IPS-15b (cell line): ENCODE measurements around the gene ZNF512B.
"Not testable (repeated sequence)": the region's sequence is repeated elsewhere in the genome, so short reads cannot be mapped to it uniquely, and the experiment has no call there.

ENCODE experiments used
- H3K27me3 ChIP-seq: one replicate; pipeline ENCODE4 v1.6.1; 2013; ENCODE audit warnings: low read length; ENCODE audit not compliant: control insufficient read depth, insufficient read depth
- H3K36me3 ChIP-seq: one replicate; pipeline ENCODE4 v1.6.1; 2013; ENCODE audit warnings: low read length; ENCODE audit not compliant: control insufficient read depth, insufficient read depth
- H3K4me1 ChIP-seq: one replicate; pipeline ENCODE4 v1.6.1; 2013; ENCODE audit warnings: mild to moderate bottlenecking, low read length; ENCODE audit not compliant: control insufficient read depth, insufficient read depth
- H3K4me3 ChIP-seq: one replicate; pipeline ENCODE4 v1.5.1; 2013; ENCODE audit warnings: low read depth, low read length
- H3K9ac ChIP-seq: one replicate; pipeline ENCODE4 v1.6.1; 2013; ENCODE audit warnings: low read depth, mild to moderate bottlenecking, low read length
- H3K9me3 ChIP-seq: one replicate; pipeline ENCODE4 v1.6.1; 2013; ENCODE audit warnings: mild to moderate bottlenecking, low read length; ENCODE audit not compliant: control insufficient read depth, insufficient read depth

ZNF512B gene

DNA sequence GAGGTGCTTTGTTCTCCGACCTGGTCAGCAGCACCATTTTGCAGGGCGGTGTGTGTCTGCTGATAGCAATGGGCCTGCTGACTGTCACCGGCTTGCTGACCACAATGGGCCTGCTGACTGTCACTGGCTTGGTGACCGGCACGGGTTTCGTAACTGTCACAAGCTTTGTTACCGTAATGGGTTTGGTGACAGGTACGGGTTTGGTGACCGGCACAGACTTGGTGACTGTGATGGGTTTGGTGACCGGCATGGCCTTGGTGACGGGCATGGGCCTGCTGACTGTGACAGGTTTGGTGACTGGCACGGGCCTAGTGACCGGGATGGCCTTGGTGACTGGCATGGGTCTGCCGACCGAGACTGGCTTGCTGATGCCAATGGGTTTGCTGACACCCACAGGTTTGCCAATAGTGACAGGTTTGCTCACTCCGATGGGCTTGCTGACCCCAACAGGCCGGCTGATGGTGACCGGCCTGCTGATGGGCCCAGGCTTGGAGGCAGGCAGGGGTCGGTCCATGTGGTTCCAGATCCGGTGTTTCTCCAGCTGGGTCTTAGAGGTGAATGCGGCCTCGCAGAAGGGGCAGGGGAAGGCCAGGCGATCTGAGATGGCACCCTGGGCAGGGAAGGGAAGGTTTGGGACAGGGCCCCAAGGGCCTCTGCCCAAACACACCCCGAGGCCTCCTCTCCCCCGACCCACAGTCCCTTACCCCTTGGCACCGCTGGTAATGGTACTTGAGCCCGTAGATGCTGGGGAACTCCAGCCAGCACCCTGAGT lies 3.4 kb downstream of the ZNF512B start:
- Histone ChIP-seq H3K36me3 (peaks cover 50% of the 10 kb centered on the region), H3K4me3 (no peak overlapping the region), H3K27me3 (peaks cover 7% of the 10 kb centered on the region), H3K9me3 (no peaks in the 10 kb centered on the region), H3K9ac (no peak overlapping the region), H3K4me1 (no peaks in the 10 kb centered on the region)

- Histone ChIP-seq H3K4me1 (peaks cover 2% of the 10 kb centered on the region), H3K9me3 (no peaks in the 10 kb centered on the region), H3K4me3 (no peak overlapping the region), H3K36me3 (peaks cover 55% of the 10 kb centered on the region), H3K9ac (no peak overlapping the region), H3K27me3 (no peaks in the 10 kb centered on the region)
These were observed 5.3 kb downstream of the ZNF512B start for GRCh38 chr20:63964412-63964811.

- Histone ChIP-seq H3K36me3 (peaks cover 58% of the 10 kb centered on the region), H3K9me3 (no peaks in the 10 kb centered on the region), H3K4me1 (peaks cover 4% of the 10 kb centered on the region), H3K4me3 (no peak overlapping the region), H3K9ac (no peak overlapping the region), H3K27me3 (no peaks in the 10 kb centered on the region)
These were observed 5.9 kb downstream of the ZNF512B start for GRCh38 chr20:63963784-63964301.

- H3K36me3 ChIP-seq: peaks cover 58% of the 10 kb centered on the region
These were observed 6.4 kb downstream of the ZNF512B start for GRCh38 chr20:63963348-63963741.

GRCh38 chr20:63962426-63963347 lies 7.0 kb downstream of the ZNF512B start:
- no peaks in the 10 kb centered on the region for H3K27me3 ChIP-seq
- H3K9me3 ChIP-seq: no peaks in the 10 kb centered on the region
- H3K9ac ChIP-seq: no peak overlapping the region
- no peak overlapping the region for H3K4me3 ChIP-seq
- H3K36me3 ChIP-seq: peaks cover 58% of the 10 kb centered on the region
- peaks cover 9% of the 10 kb centered on the region for H3K4me1 ChIP-seq

More at GRCh38 chr20:63963348-63963741, 6.4 kb downstream of the ZNF512B start:
- H3K4me3 ChIP-seq: no peak overlapping the region
- no peak overlapping the region for H3K9ac ChIP-seq
- no peaks in the 10 kb centered on the region for H3K9me3 ChIP-seq
- H3K27me3 ChIP-seq: no peaks in the 10 kb centered on the region
- peaks cover 9% of the 10 kb centered on the region for H3K4me1 ChIP-seq

- Histone ChIP-seq H3K4me1 (peaks cover 9% of the 10 kb centered on the region), H3K9ac (no peak overlapping the region), H3K27me3 (no peaks in the 10 kb centered on the region), H3K36me3 (peaks cover 50% of the 10 kb centered on the region), H3K9me3 (no peaks in the 10 kb centered on the region), H3K4me3 (no peak overlapping the region)
These were observed 7.9 kb downstream of the ZNF512B start for GRCh38 chr20:63961664-63962425.

GRCh38 chr20:63960654-63961621 lies 8.8 kb downstream of the ZNF512B start:
- peaks cover 42% of the 10 kb centered on the region for H3K36me3 ChIP-seq
- not testable (repeated sequence) for H3K27me3 ChIP-seq, H3K9ac ChIP-seq, H3K4me1 ChIP-seq, H3K4me3 ChIP-seq, H3K9me3 ChIP-seq

- Histone ChIP-seq H3K9ac (peak overlapping the region; percentile 28), H3K27me3 (no peaks in the 10 kb centered on the region), H3K4me3 (no peak overlapping the region), H3K4me1 (peaks cover 9% of the 10 kb centered on the region), H3K36me3 (peaks cover 43% of the 10 kb centered on the region), H3K9me3 (no peaks in the 10 kb centered on the region)
These were observed 10.0 kb downstream of the ZNF512B start for GRCh38 chr20:63959699-63960075.

DNA sequence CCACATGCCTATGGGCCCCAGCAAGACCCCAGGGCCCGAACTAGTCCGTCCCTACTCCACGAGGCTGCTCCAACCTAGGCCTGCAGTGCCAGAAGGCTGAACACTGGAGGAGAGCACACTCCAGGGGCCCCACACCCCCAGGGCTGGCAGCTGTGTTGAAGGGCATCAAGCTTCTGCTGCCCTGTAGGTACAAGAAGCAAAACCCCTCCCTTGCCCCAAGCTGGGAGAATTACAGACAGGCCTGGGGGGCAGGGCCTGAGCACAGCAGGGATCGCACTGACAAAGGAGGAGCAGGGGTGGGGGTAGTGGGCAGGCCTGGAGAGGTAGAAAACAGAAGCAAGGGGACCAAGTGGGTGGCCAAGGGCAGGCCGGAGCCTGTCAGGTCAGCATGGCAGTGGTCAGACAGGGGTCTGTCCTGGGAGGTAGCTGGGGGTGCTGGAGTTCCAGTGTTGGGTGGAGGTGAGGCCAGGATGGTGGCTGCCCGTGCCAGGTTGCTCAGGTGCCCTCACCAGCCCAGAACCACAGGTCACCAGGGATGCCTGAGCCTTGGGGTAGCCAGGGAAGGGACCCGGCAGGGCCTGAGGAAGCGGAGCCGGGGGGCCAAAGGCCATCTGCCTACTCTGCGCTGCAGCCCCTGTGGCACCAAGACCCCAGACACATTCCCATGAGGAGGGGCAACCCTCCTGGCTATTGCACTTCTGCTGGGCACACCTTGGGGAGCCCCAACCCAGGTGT lies 10.6 kb downstream of the ZNF512B start:
- Histone ChIP-seq H3K9me3 (no peaks in the 10 kb centered on the region), H3K36me3 (peaks cover 40% of the 10 kb centered on the region), H3K4me1 (peaks cover 12% of the 10 kb centered on the region), H3K27me3 (no peaks in the 10 kb centered on the region), H3K9ac (peak overlapping the region; percentile 28), H3K4me3 (no peak overlapping the region)

DNA sequence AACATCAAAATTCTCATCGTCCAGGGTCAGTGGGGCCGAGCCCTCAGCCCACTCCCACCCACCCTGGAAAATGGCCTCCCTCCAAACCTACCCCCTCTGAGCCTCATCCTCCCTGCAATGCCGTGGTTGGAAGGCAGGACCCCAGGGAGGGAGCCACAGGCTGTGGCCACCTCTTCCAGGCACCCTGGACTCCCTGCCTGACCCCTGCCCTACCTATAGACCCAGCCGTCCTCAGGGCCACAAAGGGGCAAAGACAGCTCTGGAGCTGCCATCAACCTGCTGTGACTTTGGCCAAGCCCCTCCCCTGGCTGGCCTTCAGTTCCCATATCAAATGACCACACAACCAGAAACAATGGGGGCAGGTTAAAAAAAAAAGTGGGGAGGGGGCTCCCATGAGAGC lies 11.3 kb downstream of the ZNF512B start:
- Histone ChIP-seq H3K9me3 (no peaks in the 10 kb centered on the region), H3K4me1 (peaks cover 12% of the 10 kb centered on the region), H3K4me3 (no peak overlapping the region), H3K27me3 (no peaks in the 10 kb centered on the region), H3K9ac (no peak overlapping the region), H3K36me3 (peaks cover 34% of the 10 kb centered on the region)
